Dedifferentiated amniotic fluid mesenchymal stem cell (primary cell): ENCODE data around the gene PBRM1.

Experiments used
- DNase-seq: peaks from one replicate; pipeline ENCODE4 v3.0.0-alpha.2; 2016; ENCODE audit errors: extremely low spot score

PBRM1 gene

DNA sequence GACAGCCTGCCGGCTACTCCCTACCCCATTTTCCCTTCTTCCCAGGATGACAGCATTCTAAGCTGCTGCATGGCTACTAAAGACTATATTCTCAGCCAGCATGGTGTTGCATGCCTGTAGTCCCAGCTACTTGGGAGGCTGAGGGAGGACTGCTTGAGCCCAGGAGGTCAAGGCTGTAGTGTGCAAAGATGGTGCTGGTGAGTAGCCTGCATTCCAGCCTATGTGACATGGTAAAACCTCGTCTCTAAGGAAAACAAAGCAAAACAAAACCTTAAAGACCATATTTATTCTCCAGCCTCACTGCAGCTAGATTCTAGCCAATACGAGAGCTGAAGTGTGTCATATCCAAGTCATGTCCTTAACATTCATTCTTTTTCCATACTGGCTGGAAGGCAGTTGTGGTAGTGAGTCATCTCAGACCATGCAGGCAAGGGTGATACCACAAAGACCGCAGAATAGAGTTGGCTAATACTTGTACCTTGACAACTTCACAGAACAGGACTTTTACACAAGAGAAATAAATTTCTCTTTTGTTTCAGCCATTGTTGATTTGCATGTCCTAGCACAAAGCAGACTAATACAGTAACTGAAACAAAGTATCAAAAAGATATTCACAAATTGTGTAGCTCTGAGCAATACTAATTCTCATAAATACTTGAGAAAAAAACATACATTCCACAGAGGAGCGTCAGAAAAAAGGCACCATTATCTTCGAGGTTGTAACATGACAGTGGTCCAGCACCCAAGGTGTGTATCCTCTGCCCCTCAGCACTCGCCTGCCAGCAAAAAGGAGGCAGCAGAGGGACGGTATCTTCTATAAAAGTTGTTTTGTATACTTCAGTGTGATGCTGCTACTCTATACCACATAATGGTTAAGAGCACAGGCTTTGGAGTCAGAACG lies 14.8 kb downstream of the PBRM1 start:
- peak; percentile 99 for DNase-seq

DNA sequence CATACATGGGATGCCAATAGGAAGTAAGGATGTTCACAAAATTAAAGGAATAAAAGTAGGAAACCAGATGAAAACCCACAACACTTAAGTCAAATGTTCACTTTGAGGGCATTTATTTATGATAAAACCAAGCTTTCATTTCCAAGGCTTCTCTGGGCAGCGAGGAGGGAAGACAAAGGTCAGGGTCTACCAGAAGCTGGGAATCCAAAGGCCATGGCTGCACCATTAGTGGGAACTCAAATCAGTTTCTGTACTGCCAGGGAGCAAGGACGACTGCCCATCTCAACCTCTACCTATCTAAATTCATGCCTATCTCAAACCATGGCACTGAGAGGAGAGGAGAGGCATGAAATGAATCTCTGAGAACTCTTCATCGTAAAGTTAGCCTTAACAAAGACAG lies 22.6 kb downstream of the PBRM1 start:
- no peak for DNase-seq

DNA sequence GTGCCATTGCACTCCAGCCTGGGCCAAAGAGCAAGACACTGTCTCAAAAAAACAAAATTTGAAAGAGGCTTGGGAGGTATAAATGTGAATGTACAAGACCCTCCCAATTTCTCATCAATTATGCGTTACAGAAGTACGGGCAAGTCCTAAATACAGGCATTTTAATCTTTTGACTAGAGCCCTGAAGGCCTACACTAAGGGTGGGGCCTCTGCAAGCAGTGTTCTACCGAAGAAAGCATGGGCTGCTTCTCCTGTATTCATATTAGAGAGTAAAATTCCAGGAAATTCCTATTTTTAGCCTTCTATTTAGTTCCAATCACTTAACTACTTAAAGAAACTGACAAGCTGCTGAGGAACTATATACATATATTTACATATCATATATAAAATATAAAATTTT lies 25.7 kb downstream of the PBRM1 start:
- DNase-seq = no peak

DNA sequence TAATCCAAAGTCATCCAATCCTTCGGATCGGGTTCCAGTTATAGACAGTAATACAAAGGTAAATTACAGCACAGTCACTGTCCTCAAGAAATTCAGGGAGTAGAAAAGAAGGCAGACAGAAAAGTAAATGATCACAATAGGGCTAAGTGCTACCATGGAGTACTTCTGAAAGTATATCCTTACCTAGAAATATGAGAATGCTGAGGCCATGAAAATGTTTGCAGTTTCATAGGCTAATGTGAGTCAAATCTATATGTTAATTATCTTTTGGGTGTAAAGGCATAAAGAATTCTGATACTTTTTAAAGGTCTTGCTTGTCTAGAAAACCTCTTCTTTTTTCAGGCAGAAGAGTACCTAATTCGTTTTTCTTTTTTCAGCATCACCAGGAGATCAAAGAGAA lies 29.8 kb downstream of the PBRM1 start:
- no peak for DNase-seq

DNA sequence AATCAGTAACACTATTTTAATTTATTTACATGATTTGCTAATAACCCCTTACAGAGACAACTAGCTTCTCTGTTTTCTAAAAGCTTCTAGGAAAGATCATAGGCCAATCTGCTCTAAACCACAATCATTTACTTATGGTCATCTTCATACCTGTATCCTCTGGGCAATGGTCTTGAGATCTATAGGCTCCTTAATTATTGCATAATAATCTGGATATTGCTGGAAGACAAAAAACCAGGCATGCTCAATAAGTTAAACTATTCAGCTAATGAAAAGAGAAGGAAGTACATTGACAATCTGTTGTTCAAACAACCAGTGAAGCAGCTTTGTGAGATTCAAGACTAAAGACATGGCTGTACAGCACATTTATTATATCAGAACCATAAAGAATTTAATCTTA lies 34.1 kb downstream of the PBRM1 start:
- DNase-seq = no peak

DNA sequence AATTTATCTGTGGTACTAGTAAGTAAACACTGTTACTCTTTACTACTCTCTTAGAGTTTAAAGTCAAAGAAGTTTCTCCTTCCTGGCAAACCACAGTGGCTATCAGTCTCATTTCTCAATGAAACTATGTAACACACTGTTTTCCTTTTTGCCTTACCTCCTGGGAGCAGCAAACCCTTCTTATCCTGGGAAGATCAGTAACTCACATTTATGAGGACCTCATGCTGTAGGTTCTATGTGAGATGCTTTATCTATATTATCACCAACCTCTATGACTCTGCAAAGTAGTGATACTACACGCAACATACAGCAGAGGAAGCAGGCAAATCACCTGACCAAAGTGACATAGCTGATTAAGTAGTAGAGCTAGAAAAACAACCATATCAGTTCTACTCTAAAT lies 35.3 kb downstream of the PBRM1 start:
- no peak for DNase-seq

DNA sequence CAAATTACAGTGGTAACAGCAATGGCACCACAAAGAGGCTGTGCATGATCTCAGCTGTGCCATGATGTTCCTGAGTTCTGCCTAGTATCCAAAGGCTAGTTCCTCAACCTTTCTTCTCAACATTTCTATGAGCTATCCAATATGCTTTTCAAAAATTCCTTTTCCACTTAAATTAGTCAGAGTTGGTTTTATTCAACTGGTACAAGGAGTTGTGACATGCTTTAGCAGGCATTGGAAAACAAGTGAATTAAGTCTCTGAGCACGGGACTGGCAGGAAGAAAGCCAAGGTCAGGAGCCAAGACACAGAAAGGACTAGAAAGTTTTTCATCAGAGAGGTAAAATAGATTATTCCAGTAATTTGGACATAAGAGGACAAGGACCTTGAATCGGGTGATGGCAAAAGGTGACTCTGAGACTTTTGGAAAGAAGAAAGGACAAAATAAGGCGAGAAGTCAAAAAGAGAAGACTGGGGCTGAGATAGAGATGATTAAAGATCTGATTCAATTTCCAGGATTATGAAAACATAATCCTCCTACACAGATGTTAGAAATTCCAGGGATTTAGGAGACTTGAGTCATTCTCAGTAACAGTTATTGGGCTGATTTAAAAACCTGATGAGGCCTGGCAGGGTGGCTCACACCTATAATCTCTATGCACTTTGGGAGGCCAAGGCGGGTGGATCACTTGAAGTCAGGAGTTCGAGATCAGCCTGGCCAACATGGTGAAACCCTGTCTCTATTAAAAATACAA lies 36.1 kb downstream of the PBRM1 start:
- DNase-seq = no peak

DNA sequence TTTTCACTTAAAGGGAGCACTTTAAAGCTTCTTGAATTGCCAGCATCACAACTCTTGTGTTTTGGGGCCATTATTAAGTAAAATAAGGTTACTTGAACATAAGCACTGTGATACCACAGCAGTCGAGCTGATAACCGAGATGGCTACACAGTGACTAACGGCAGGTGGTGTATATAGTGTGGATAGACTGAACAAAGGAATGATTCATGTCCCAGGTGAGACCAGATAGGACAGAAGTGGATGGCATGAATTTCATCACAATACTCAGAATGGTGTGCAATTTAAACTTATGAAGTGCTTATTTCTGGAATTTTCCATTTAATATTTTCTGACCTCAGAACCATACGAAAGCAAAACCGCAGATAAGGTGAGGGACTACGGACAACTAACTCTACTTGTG lies 40.2 kb downstream of the PBRM1 start:
- DNase-seq = no peak

DNA sequence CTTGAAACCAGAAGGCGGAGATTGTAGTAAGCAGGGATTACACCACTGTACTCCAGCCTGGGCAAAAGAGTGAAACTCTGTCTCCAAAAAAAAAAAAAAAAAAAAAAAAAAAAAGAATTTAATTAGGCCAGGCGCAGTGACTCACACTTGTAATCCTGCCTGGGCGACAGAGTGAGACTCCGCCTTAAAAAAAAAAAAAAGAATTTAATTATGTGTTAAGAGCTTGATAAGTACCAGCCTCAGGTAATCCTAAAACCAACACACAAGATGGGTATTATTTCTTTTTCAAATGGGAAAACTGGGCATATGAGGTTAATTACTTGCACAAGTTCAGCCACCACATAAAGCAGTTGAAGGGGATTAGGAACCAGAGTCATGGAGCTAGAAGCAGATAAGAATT lies 49.0 kb downstream of the PBRM1 start:
- DNase-seq = no peak

DNA sequence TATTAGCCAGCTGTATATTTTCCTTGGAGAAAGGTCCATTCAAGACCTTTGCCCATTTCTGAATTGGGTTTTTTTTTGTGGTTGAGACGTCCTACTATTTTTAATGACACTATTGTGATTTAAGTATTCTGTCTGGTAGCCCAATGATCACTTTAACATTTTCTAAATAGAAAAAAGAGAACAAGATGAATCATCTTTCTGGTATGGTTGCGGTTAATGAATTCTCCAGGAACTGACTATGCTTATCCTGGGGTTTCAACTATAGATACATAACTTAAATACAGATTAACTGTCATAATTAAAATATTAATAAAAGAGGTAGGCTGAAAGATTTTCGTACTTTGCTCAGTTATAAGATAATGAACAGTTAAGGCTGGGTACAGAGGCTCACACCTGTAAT lies 51.9 kb downstream of the PBRM1 start:
- no peak for DNase-seq

DNA sequence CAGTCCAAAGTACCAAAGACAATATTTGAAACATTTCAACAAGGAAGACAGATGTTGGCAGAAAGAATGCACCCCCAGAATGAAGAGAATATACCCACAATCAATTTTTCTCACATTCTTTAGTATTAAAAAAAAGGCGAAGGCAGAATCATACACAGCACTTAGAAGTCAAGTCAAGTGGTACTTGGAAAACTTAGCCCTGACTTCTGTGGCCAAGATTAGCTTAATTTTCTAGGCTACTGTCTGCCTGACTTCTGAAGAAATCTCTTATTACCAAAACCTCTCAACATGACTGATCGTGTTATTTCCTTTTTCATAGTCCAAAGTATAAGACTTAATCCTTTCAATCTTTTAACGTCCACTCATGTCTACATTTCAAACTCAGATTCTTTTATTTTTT lies 60.7 kb downstream of the PBRM1 start:
- no peak for DNase-seq

DNA sequence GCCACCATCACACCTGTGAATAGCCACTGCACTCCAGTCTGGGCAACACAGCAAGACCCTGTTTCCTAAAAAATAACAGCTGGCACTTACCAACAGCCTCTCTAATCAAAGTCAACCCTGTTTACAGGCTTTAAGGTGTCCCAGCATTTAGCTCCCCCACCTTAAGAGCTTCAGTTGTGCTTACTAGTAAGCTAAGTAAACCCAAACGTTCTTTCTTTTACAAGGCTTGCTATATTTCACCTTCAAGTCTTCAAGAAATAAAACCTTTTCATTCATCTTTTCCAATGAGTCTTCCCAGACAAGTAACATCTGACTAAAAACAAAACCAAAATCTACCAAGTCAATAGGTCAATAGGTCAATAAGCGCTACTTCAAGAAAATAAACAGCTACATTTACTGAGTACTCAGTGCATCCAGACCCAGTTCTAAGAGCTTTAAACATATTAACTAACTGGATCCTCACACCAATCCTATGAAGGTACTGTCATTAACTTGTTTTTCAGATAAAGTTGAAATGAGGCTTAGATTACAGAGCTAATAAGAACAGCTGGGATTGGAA lies 62.4 kb downstream of the PBRM1 start:
- no peak for DNase-seq

DNA sequence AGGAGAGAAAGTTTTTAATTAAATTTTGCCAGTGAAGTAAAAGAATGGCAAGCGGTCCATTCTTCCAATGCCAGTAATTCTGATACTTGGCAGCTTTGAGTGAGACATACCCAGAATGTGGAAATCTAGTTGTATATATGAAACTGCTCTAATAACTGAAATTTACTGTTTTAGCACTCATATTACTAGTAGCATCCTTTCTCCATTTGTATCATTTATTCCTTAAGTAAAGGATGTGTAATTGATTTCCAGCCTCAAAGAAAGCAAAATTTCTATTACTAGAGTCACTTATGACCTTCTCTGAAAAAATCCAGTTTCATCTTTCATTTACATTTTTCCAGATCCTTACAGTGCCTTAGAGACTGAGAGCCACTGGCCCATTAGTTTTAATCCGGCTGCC lies 65.1 kb downstream of the PBRM1 start:
- DNase-seq = no peak

DNA sequence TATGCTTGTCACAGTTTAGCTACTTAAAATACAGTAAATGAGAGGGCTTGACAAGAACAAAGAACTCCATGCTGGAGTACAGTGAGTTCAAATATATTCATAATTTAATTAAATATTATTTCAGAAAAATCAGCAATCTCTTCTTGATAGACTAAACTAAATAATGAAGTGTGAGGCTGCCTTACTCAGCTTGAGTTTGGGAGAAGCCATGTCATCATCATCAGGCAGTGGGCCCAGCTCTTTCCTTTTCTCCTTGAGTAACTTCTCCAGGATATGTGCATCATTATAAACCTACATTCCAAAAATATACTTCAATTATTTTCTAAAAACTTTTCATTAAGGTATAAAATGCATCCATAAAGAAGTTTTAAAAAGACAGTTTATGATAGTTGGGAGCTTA lies 70.5 kb downstream of the PBRM1 start:
- no peak for DNase-seq

DNA sequence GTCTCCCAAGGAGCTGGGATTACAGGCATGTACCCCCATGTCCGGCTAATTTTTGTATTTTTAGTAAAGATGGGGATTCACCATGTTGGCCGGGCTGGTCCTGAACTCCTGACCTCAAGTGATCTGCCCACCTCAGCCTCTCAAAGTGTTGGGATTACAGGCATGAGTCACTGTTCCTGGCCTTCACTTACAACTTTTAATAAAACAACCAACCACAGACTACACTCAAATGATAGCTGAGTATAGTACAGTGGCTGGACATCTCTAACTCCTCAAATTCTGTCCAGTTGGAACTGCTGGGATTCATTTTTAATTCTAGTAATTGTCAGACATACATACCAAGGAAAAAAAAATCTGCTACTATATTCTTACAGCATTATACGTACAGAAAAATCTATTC lies 71.0 kb downstream of the PBRM1 start:
- DNase-seq = no peak

DNA sequence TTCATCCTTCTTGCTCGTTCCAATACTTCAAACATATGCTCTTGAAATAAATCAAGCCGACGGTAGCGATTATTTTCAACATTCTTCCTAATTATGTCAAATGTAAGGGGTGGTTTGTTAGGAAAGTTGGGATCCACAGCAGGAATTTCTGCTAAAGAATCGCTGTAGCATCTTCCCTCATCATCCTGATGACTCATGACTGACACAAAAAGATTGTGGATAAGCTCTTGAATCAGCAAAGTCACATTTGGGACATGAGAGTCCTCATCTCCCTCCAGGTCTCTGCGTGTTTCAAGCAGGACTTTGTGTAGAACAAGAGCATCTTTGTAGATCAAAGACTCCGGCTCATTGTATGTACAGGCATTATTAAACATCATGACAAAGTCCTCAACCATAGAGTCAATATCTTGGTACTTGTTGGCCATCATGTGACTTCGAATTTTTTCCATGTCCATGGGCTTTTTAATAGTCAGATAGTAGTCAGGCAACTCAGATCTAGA lies 76.3 kb downstream of the PBRM1 start:
- DNase-seq = no peak

DNA sequence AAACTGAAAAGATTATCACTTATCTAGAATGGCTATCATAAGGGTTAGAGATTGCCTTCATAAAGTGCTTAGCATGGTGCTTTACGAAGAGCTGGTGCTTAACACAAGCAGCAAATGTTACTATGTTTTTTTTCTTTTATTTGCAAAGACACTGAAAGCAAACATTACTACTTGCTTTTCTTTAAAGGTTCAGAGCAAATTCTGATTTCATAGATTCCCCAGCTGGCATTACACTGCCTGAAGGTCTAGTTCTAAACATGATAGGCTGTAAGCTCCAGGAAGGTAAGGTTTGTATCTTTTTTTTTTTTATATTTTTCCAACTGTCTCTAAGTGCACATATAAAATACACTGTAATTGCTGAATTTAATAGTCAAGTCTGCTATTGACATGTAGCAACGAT lies 77.4 kb downstream of the PBRM1 start:
- DNase-seq = no peak

DNA sequence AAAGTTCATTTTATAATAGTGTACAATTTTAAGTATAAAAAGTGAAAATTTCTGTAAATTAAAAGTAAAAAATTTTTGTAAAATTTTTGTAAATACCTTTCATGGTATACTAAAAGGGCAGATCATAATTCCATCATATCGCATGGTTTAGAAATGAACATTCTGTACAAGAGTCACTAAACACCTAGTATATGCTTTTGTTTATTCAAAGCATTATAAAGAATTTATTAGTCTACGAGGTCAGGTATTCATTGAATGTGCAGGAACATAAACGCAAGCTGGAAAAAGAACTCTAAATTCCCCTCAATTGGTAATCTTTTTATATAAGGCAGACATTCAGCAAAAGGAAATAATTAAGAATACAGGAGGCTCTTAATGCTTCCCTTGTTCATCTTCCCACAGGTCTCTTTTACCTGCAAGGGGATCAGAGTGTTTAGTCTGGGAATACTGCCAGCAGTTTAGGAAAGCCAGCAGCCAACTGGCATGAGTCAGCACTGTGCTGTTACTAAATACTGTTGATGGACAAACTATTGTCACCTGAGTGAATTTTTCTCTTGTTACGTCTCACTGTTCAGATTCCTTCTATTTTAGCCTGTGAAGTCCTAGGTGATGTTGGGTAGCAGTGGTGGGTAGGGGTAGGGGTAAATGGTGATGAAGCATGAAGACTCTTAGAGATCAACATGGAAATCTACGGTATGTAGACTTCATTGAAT lies 79.2 kb downstream of the PBRM1 start:
- no peak for DNase-seq

DNA sequence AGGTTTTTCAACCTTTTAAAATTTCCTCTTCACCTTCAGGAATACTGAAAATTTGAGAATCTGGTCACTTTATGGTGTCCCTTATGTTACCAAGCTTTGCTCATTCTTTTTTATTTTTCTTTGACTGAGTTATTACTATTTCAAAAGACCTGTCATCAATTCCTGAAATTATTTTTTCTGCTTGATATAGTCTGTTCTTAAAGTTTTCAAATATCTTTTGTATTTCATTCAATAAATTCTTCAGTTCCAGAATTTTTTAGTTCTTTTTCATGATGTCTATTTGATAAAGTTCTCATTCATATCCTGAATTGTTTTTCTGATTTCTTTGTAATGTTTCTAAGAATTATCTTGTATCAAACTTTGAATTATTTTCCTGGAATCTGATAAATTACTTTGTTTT lies 85.5 kb downstream of the PBRM1 start:
- DNase-seq = no peak

DNA sequence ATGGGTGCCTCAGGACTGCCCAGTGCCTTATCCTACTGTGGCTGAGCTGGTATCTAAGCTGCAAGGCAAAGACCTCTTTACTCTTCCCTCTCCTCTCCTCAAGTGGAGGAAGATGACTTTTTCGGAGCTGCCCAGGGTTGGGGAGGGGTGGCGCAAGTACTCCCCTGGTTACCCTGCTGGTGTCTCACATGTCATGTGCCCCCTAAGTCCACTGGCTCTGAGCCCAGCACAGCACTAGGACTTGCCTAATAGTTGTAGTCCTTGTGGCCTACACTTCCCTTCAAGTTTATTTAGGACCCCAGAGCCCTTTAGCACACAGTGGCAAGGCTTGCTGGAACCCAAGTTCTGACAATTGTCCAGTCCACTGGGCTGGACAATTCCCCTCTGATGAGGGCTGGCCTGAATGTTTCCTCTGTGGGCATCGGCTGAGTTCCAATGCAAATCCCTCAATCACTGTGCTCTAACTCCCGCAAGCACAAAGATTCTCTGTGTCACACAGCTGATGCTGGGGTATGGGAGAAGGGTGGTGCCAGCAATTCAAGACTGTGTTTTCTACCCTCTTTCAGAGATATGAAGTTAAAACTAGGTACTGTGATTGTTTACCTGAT lies 89.0 kb downstream of the PBRM1 start:
- no peak for DNase-seq

DNA sequence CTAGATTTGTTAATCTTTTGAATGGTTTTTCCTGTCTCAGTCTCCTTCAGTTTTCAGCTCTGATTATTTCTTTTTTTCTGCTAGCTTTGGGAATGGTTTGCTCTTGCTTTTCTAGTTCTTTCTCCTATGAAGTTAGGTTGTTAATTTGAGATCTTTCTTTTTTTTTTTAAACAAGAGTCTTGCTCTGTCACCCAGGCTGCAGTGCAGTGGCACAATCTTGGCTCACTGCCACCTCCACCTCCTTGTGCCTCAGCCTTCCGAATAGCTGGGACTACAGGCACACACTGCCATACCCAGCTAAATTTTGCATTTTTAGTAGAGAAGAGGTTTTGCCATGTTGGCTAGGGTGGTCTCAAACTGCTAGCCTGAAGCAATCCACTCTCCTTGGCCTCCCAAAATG lies 92.6 kb downstream of the PBRM1 start:
- no peak for DNase-seq
